Measurements from ENCODE around the gene ZBTB49. TPM values are rescaled to one million over a fixed set of nuclear protein-coding genes. Genes with fewer than 3 reads are reported as not detected.
"Not testable (repeated sequence)": the region's sequence is repeated elsewhere in the genome, so short reads cannot be mapped to it uniquely, and the experiment has no call there.

Gene ZBTB49
- total RNA-seq, 2 experiments from 2014 or later, result 4.2 to 4.5 TPM

- Mint-ChIP-seq H3K27me3 (ENCODE audit: low read depth) (no peaks in the 10 kb centered on the region), H3K4me1 (ENCODE audit: low read depth) (peaks cover 37% of the 10 kb centered on the region), H3K27ac (no peak overlapping the region), H3K36me3 (ENCODE audit: low read depth) (no peaks in the 10 kb centered on the region), H3K4me3 (no peak overlapping the region), H3K9me3 (peaks cover 3% of the 10 kb centered on the region)
- DNase-seq, result no peak
- intact Hi-C loops (cut with micrococcal nuclease), result no loop called here
- CTCF ChIA-PET, result no interaction called here
Observed at GRCh38 chr4:4347585-4347984, 57.5 kb downstream of the ZBTB49 start.

GRCh38 chr4:4348585-4348984 is 58.5 kb downstream of the ZBTB49 start:
- H3K9me3 Mint-ChIP-seq; H3K27ac Mint-ChIP-seq; H3K4me3 Mint-ChIP-seq; intact Hi-C loops (cut with micrococcal nuclease); CTCF ChIA-PET; H3K36me3 Mint-ChIP-seq (ENCODE audit: low read depth); H3K27me3 Mint-ChIP-seq (ENCODE audit: low read depth): not testable (repeated sequence)
- H3K4me1 Mint-ChIP-seq (ENCODE audit: low read depth), result peaks cover 30% of the 10 kb centered on the region
- DNase-seq, result peak; percentile 22

GRCh38 chr4:4349867-4350266 is 59.8 kb downstream of the ZBTB49 start:
- Mint-ChIP-seq H3K27me3 (ENCODE audit: low read depth) (no peaks in the 10 kb centered on the region), H3K36me3 (ENCODE audit: low read depth) (no peaks in the 10 kb centered on the region), H3K27ac (no peak overlapping the region), H3K4me1 (ENCODE audit: low read depth) (peaks cover 30% of the 10 kb centered on the region), H3K4me3 (no peak overlapping the region), H3K9me3 (peaks cover 3% of the 10 kb centered on the region)
- intact Hi-C loops (cut with micrococcal nuclease), result no loop called here
- no peak for DNase-seq
- CTCF ChIA-PET, result no interaction called here

GRCh38 chr4:4350909-4351308 is 60.9 kb downstream of the ZBTB49 start:
- Mint-ChIP-seq H3K9me3 (peaks cover 3% of the 10 kb centered on the region), H3K36me3 (ENCODE audit: low read depth) (no peaks in the 10 kb centered on the region), H3K27me3 (ENCODE audit: low read depth) (no peaks in the 10 kb centered on the region), H3K4me3 (no peak overlapping the region), H3K27ac (no peak overlapping the region), H3K4me1 (ENCODE audit: low read depth) (peaks cover 28% of the 10 kb centered on the region)
- DNase-seq, result no peak
- CTCF ChIA-PET, result interaction anchor here (0.7 kb wide), 1 partner anchor 40 kb away, joined by 4 read pairs; no protein-coding TSS in a partner anchor
- intact Hi-C loops (cut with micrococcal nuclease), result no loop called here

GRCh38 chr4:4355302-4355701 is 65.3 kb downstream of the ZBTB49 start:
- Mint-ChIP-seq H3K4me1 (ENCODE audit: low read depth) (no peaks in the 10 kb centered on the region), H3K4me3 (no peak overlapping the region), H3K27ac (no peak overlapping the region), H3K9me3 (no peaks in the 10 kb centered on the region), H3K27me3 (ENCODE audit: low read depth) (peaks cover under 1% of the 10 kb centered on the region), H3K36me3 (ENCODE audit: low read depth) (no peaks in the 10 kb centered on the region)
- CTCF ChIA-PET, result interaction anchor here (0.6 kb wide), 1 partner anchor 56 kb away, joined by 3 read pairs; no protein-coding TSS in a partner anchor
- DNase-seq, result no peak
- intact Hi-C loops (cut with micrococcal nuclease), result no loop called here

GRCh38 chr4:4356106-4357041 is 66.3 kb downstream of the ZBTB49 start:
- Mint-ChIP-seq H3K36me3 (ENCODE audit: low read depth) (no peaks in the 10 kb centered on the region), H3K4me3 (no peak overlapping the region), H3K27me3 (ENCODE audit: low read depth) (peaks cover 3% of the 10 kb centered on the region), H3K27ac (no peak overlapping the region), H3K4me1 (ENCODE audit: low read depth) (no peaks in the 10 kb centered on the region), H3K9me3 (no peaks in the 10 kb centered on the region)
- CTCF ChIA-PET, result no interaction called here
- intact Hi-C loops (cut with micrococcal nuclease), result no loop called here
- no peak for DNase-seq

- Mint-ChIP-seq H3K36me3 (ENCODE audit: low read depth) (no peaks in the 10 kb centered on the region), H3K27ac (no peak overlapping the region), H3K4me1 (ENCODE audit: low read depth) (no peaks in the 10 kb centered on the region), H3K9me3 (no peaks in the 10 kb centered on the region), H3K4me3 (no peak overlapping the region), H3K27me3 (ENCODE audit: low read depth) (peaks cover 3% of the 10 kb centered on the region)
- intact Hi-C loops (cut with micrococcal nuclease), result no loop called here
- CTCF ChIA-PET, result interaction anchor here (0.6 kb wide), 1 partner anchor 1725 kb away, joined by 4 read pairs; no protein-coding TSS in a partner anchor
- no peak for DNase-seq
Observed at GRCh38 chr4:4358093-4358854, 68.2 kb downstream of the ZBTB49 start.

GRCh38 chr4:4361883-4362282 is 71.8 kb downstream of the ZBTB49 start:
- no peaks in the 10 kb centered on the region for H3K4me1 Mint-ChIP-seq (ENCODE audit: low read depth)
- H3K36me3 Mint-ChIP-seq (ENCODE audit: low read depth), result no peaks in the 10 kb centered on the region
- intact Hi-C loops (cut with micrococcal nuclease), result no loop called here
- H3K27me3 Mint-ChIP-seq (ENCODE audit: low read depth), result peaks cover 3% of the 10 kb centered on the region
- no peak overlapping the region for H3K27ac Mint-ChIP-seq
- no peak for DNase-seq
- CTCF ChIA-PET, result no interaction called here
- peaks cover 8% of the 10 kb centered on the region for H3K9me3 Mint-ChIP-seq
- H3K4me3 Mint-ChIP-seq, result no peak overlapping the region

GRCh38 chr4:4362991-4363697 is 73.1 kb downstream of the ZBTB49 start:
- Mint-ChIP-seq H3K27me3 (ENCODE audit: low read depth) (peaks cover 3% of the 10 kb centered on the region), H3K27ac (no peak overlapping the region), H3K4me1 (ENCODE audit: low read depth) (no peaks in the 10 kb centered on the region), H3K9me3 (peaks cover 9% of the 10 kb centered on the region), H3K36me3 (ENCODE audit: low read depth) (no peaks in the 10 kb centered on the region), H3K4me3 (no peak overlapping the region)
- no peak for DNase-seq
- intact Hi-C loops (cut with micrococcal nuclease), result no loop called here
- CTCF ChIA-PET, result no interaction called here

- Mint-ChIP-seq H3K27ac (no peak overlapping the region), H3K36me3 (ENCODE audit: low read depth) (no peaks in the 10 kb centered on the region), H3K9me3 (peaks cover 9% of the 10 kb centered on the region), H3K4me3 (no peak overlapping the region), H3K27me3 (ENCODE audit: low read depth) (peaks cover 3% of the 10 kb centered on the region), H3K4me1 (ENCODE audit: low read depth) (no peaks in the 10 kb centered on the region)
- DNase-seq, result no peak
- intact Hi-C loops (cut with micrococcal nuclease), result no loop called here
- CTCF ChIA-PET, result no interaction called here
Observed at GRCh38 chr4:4364061-4364460, 74.0 kb downstream of the ZBTB49 start.

GRCh38 chr4:4364486-4365208 is 74.6 kb downstream of the ZBTB49 start:
- no peak overlapping the region for H3K27ac Mint-ChIP-seq
- CTCF ChIA-PET, result no interaction called here
- peaks cover 9% of the 10 kb centered on the region for H3K9me3 Mint-ChIP-seq
- no peaks in the 10 kb centered on the region for H3K36me3 Mint-ChIP-seq (ENCODE audit: low read depth)
- no peaks in the 10 kb centered on the region for H3K4me1 Mint-ChIP-seq (ENCODE audit: low read depth)
- H3K27me3 Mint-ChIP-seq (ENCODE audit: low read depth), result peaks cover 3% of the 10 kb centered on the region
- no peak for DNase-seq
- H3K4me3 Mint-ChIP-seq, result no peak overlapping the region
- intact Hi-C loops (cut with micrococcal nuclease), result no loop called here

Measured in activated naive CD4-positive, alpha-beta T cell treated with anti-CD3 and anti-CD28 coated beads for 36 hours (primary cell).